Sciatic nerve (tissue), 2 donors: Measurements from ENCODE around the gene SPATA45. TPM values are rescaled to one million over a fixed set of nuclear protein-coding genes. Genes with fewer than 3 reads are reported as not detected.

Experiments used
- ATAC-seq: fragments of 200-7000 bp; cut with Tn5 transposase; one replicate; pipeline ENCODE4 v1.9.1; 2020; ENCODE audit warnings: mild to moderate bottlenecking, moderate library complexity
- DNase-seq: peaks from one replicate; pipeline ENCODE4 v3.0.0-alpha.2; 2020; ENCODE audit warnings: low spot score
- intact Hi-C: fragments of 100-400 bp; cut with DNase I; formaldehyde crosslinking; loops from one replicate; pipeline ENCODE4 v1.14.2; 2022
- total RNA-seq: library from RNA; stranded (reverse); fragmentation: NEBNext Ultra II Directional; extraction: Animal tissue kit (Norgen Biotek cat#: 25700); gene quantifications from one replicate; pipeline ENCODE4 v1.2.1, GENCODE V29; 2021
- donor health status: DM: no; HTN: no; CAD: no.
- donor health status: DM: no; HTN: no; CAD: no.

Gene SPATA45
- total RNA-seq, 1 donor from 2014 or later: 0.80 TPM

DNA sequence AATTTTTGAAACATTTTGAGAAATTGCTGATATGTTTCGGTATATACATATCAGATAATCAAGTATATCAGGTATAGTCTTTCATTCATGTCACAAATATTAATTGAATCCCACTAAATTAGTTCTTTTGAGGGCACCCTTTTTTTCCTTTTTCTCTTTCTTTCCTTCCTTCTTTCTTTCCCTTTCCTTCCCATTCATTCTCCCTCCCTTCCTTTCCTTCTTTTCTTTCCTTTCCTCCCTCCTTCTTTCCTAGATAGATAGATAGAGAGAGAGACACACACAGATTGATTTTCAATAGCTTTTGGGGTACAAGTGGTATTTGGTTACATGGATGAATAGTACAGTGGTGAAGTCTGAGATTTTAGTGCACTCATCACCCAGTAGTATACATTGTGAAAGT lies 61.6 kb downstream of the SPATA45 start:
- no peak for DNase-seq
- no peak for ATAC-seq
- intact Hi-C loops: no loop called here

DNA sequence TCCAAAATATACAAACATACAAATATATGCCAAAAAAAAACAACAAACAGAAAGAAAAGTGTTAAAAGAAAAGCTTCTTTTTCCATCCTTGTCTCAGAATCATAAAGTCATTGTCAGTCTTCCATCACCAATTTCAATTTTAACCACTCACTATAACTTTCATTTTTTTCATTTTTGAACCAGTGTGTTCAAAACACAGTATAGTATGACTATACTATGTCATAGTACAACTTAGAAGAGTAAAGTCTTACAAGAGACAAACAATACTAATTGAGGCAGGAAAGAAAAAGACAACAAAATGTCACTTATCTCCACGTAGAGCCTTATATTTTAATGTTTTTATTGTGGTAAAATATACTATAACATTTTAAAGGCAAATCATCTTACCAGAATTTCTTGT lies 63.5 kb downstream of the SPATA45 start:
- intact Hi-C loops: no loop called here
- ATAC-seq (no peak), DNase-seq (no peak)

GRCh38 chr1:212782422-212783154 lies 64.9 kb downstream of the SPATA45 start:
- no peak for DNase-seq
- ATAC-seq: peak; percentile 52
- intact Hi-C loops: no loop called here

DNA sequence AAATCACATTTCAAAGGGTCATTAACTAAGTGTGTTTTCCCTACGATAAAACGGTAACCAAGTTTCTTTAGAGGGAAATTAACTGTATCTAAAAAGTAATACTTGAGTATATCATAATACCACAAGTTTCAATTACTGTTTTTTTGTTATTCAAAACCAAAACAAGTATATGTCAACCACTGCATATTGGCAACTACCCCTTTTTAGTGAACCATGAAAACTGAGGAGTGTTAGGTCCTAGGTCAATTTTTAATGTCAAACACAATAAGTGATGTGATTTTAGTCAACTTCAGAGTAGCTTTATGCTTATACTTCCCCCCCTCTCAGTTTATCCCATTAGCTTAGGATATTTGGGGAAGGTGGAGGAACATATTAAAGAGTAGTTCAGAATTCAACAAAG lies 66.2 kb downstream of the SPATA45 start:
- DNase-seq (no peak), ATAC-seq (no peak)
- intact Hi-C loops: no loop called here

DNA sequence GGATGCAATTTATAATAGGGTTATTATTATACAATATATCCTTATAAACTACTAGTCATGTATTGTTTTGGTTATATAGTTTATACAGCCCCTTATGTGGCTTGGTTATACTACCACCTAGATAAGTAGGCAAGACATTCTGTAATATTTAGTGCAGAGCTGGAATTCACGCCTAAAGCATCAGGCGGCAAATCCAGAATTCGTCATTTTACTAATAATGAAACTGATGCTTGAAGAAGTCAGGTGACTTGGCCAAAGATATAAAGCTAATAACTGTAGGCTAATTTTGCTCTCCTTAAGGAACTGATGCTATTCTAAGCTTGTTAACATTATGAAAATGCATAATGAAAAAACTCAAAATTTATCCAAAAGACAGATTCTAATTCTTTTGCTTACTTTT lies 66.7 kb downstream of the SPATA45 start:
- intact Hi-C loops: no loop called here
- ATAC-seq: no peak
- no peak for DNase-seq

Other genes starting within 250 kb of the SPATA45 start
- gene ATF3, start 238.9 kb downstream of the SPATA45 start, total RNA-seq: 32.4 TPM
- 6.5 TPM for gene BATF3, start 147.8 kb downstream of the SPATA45 start, total RNA-seq
- 38.1 TPM for gene NSL1, start 55.9 kb downstream of the SPATA45 start, total RNA-seq
- gene TATDN3, start 55.8 kb downstream of the SPATA45 start, total RNA-seq: 15.9 TPM
- 9.2 TPM for gene FLVCR1, start 10.6 kb upstream of the SPATA45 start, total RNA-seq
- 0.94 TPM for gene VASH2, start 102.9 kb upstream of the SPATA45 start, total RNA-seq
- gene ANGEL2, start 168.2 kb upstream of the SPATA45 start, total RNA-seq: 45.9 TPM
- 27.4 TPM for gene RPS6KC1, start 203.6 kb upstream of the SPATA45 start, total RNA-seq